Chondrocyte (in vitro differentiated cells): ENCODE measurements around the gene HIP1R. TPM values are rescaled to one million over a fixed set of nuclear protein-coding genes. Genes with fewer than 3 reads are reported as not detected.
A peak's percentile ranks its signal among the peaks of the same experiment; 100 is the strongest.

Experiments used
- DNase-seq: peaks from one replicate; pipeline ENCODE4 v3.0.0; 2021; ENCODE audit warnings: mixed read lengths, low spot score
- H3K27ac Mint-ChIP-seq: one replicate; pipeline ENCODE4 v1.8.0; 2021; ENCODE audit warnings: mild to moderate bottlenecking, moderate library complexity, mixed read lengths; ENCODE audit not compliant: unreplicated experiment
- H3K27me3 Mint-ChIP-seq: 2 replicates; pipeline ENCODE4 v1.8.0; 2021; ENCODE audit warnings: low read depth, mixed read lengths
- H3K36me3 Mint-ChIP-seq: 2 replicates; pipeline ENCODE4 v1.8.0; 2021; ENCODE audit warnings: low read depth, mixed read lengths
- H3K4me1 Mint-ChIP-seq: 2 replicates; pipeline ENCODE4 v1.8.0; 2021; ENCODE audit warnings: low read depth, mild to moderate bottlenecking, mixed read lengths
- H3K4me3 Mint-ChIP-seq: one replicate; pipeline ENCODE4 v1.8.0; 2021; ENCODE audit warnings: mild to moderate bottlenecking, moderate library complexity, mixed read lengths; ENCODE audit not compliant: unreplicated experiment
- H3K9me3 Mint-ChIP-seq: 2 replicates; pipeline ENCODE4 v1.8.0; 2021; ENCODE audit warnings: low read depth, mixed read lengths
- CTCF ChIP-seq: fragments of 200-600 bp; sonication (generic); IDR thresholded peaks from 2 replicates; pipeline ENCODE4 v1.5.0; 2021; ENCODE audit warnings: antibody characterized with exemption, mild to moderate bottlenecking, moderate library complexity
- total RNA-seq: library from RNA; stranded (reverse); gene quantifications from 3 replicates; pipeline ENCODE4 v1.2.1, GENCODE V29; 2021

HIP1R gene
- total RNA-seq, 1 donor from 2014 or later: 13.8 TPM

DNA sequence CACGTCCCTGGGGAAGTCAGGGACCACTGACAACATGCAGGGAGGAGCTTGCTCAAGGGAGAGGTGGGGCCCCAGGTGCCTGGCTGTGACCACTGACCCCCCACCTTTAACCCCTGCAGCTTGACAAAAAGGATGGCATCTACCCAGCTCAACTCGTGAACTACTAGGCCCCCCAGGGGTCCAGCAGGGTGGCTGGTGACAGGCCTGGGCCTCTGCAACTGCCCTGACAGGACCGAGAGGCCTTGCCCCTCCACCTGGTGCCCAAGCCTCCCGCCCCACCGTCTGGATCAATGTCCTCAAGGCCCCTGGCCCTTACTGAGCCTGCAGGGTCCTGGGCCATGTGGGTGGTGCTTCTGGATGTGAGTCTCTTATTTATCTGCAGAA, 26.3 kb downstream of the HIP1R start:
- no peak overlapping the region for H3K27ac Mint-ChIP-seq

DNA sequence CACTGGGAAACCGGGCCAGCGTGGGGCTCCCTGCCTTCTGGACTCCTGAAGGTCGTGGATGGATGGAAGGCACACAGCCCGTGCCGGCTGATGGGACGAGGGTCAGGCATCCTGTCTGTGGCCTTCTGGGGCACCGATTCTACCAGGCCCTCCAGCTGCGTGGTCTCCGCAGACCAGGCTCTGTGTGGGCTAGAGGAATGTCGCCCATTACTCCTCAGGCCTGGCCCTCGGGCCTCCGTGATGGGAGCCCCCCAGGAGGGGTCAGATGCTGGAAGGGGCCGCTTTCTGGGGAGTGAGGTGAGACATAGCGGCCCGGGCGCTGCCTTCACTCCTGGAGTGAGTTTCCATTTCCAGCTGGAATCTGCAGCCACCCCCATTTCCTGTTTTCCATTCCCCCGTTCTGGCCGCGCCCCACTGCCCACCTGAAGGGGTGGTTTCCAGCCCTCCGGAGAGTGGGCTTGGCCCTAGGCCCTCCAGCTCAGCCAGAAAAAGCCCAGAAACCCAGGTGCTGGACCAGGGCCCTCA, 26.9 kb downstream of the HIP1R start:
- DNase-seq: peak; percentile 79
- no peaks in the 10 kb centered on the region for H3K27me3 Mint-ChIP-seq
- H3K36me3 Mint-ChIP-seq: peaks cover 9% of the 10 kb centered on the region
- no peaks in the 10 kb centered on the region for H3K4me1 Mint-ChIP-seq
- H3K9me3 Mint-ChIP-seq: no peaks in the 10 kb centered on the region
- H3K4me3 Mint-ChIP-seq: no peak overlapping the region
- H3K27ac Mint-ChIP-seq: peak overlapping the region; percentile 49
- TF ChIP-seq CTCF: no peak

More for the DNA sequence above, 26.3 kb downstream of the HIP1R start:
- H3K9me3 Mint-ChIP-seq: no peaks in the 10 kb centered on the region
- peaks cover 6% of the 10 kb centered on the region for H3K36me3 Mint-ChIP-seq
- DNase-seq: peak; percentile 73
- no peaks in the 10 kb centered on the region for H3K27me3 Mint-ChIP-seq
- no peak for TF ChIP-seq CTCF
- H3K4me3 Mint-ChIP-seq: no peak overlapping the region
- H3K4me1 Mint-ChIP-seq: no peaks in the 10 kb centered on the region

- no peaks in the 10 kb centered on the region for H3K4me1 Mint-ChIP-seq
- H3K9me3 Mint-ChIP-seq: no peaks in the 10 kb centered on the region
- no peaks in the 10 kb centered on the region for H3K27me3 Mint-ChIP-seq
- TF ChIP-seq CTCF: no peak
- peaks cover 9% of the 10 kb centered on the region for H3K36me3 Mint-ChIP-seq
- no peak overlapping the region for H3K27ac Mint-ChIP-seq
- H3K4me3 Mint-ChIP-seq: no peak overlapping the region
- no peak for DNase-seq
Measured at GRCh38 chr12:122862872-122863701, 27.8 kb downstream of the HIP1R start.

- Mint-ChIP-seq H3K4me3 (no peak overlapping the region), H3K9me3 (no peaks in the 10 kb centered on the region), H3K36me3 (peaks cover 17% of the 10 kb centered on the region), H3K27me3 (no peaks in the 10 kb centered on the region), H3K27ac (no peak overlapping the region), H3K4me1 (peaks cover 3% of the 10 kb centered on the region)
- no peak for TF ChIP-seq CTCF
- DNase-seq: no peak
Measured at GRCh38 chr12:122864894-122865253, 29.6 kb downstream of the HIP1R start.

GRCh38 chr12:122865268-122866231, 30.3 kb downstream of the HIP1R start:
- H3K36me3 Mint-ChIP-seq: peaks cover 19% of the 10 kb centered on the region
- no peaks in the 10 kb centered on the region for H3K9me3 Mint-ChIP-seq
- no peak overlapping the region for H3K4me3 Mint-ChIP-seq
- peak; percentile 62 for TF ChIP-seq CTCF
- no peaks in the 10 kb centered on the region for H3K27me3 Mint-ChIP-seq
- peaks cover 4% of the 10 kb centered on the region for H3K4me1 Mint-ChIP-seq
- H3K27ac Mint-ChIP-seq: no peak overlapping the region
- DNase-seq: no peak
